Measurements from ENCODE around the gene RGS13. TPM values are rescaled to one million over a fixed set of nuclear protein-coding genes. Genes with fewer than 3 reads are reported as not detected.

RGS13 gene
- total and polyA plus RNA-seq, 11 donors, result 0.17 to 0.45 (median 0.19) TPM; not detected in 8

DNA sequence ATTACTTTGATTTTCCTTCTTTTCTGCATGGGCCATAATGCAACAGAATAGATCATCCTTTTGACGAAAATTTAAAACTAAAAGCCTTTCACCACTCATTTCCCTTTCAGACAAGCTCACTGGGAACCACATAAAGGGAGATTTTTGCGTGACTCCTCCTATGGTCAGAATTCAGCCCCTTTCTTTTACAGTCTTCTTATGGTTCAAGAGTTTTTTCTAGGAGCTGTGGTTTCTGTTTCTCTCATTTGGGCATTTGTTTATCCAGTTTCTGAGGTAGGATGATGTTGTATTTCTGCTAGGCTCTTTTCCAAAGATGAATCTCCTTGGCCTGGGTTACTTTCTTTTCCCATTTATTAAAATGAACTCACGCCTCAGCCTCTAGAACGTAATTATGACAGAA lies 43.4 kb upstream of the RGS13 start:
- Histone ChIP-seq H3K4me3 (no peak overlapping the region), H3K36me3 (no peaks in the 10 kb centered on the region), H3K27me3 (no peaks in the 10 kb centered on the region), H3K27ac (peak overlapping the region in 1 of 12 donors; percentile 79), H3K9me3 (no peaks in the 10 kb centered on the region), H3K4me1 (no peaks in the 10 kb centered on the region)
- intact Hi-C loops (cut with DNase I), result no loop called here
- 73 to 86% (median 75%) methylated on average over 4 of the region's 4 CpGs for WGBS, 4 donors
- no peak for DNase-seq
- no peak for ATAC-seq
- TF ChIP-seq POLR2A (IDR thresholded peaks at IDR 0.05) (no peak), CTCF (IDR thresholded peaks at IDR 0.05) (no peak)

- intact Hi-C loops (cut with DNase I), result no loop called here
- ATAC-seq, result no peak
- Histone ChIP-seq H3K27ac (peak overlapping the region in 1 of 12 donors; percentile 79), H3K36me3 (no peaks in the 10 kb centered on the region), H3K27me3 (no peaks in the 10 kb centered on the region), H3K9me3 (no peaks in the 10 kb centered on the region), H3K4me1 (no peaks in the 10 kb centered on the region), H3K4me3 (no peak overlapping the region)
- no peak for DNase-seq
- WGBS, 4 donors, result 96 to 100% (median 97%) methylated on average over 2 of the region's 2 CpGs
- no peak for TF ChIP-seq CTCF (IDR thresholded peaks at IDR 0.05)
- TF ChIP-seq POLR2A (IDR thresholded peaks at IDR 0.05), result no peak
Measured at GRCh38 chr1:192592981-192593708, 42.8 kb upstream of the RGS13 start.

DNA sequence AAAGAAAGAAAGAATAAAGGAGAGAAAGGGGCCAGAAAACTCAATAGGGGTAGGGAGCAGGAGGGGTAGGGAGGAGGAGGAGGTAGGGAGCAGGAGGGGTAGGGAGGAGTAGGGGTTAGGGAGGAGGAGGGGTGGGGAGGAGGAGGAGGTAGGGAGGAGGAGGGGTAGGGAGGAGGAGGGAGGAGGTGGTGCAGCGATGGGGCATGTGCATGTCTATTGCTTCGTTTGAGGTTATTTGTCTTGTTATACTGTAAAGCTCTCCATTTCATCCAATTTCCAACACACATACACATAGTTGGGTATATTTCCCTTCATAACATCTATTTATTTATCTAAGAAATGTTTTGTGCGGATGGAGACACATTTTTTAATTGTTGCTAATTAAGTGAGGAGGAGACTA lies 40.6 kb upstream of the RGS13 start:
- DNase-seq, result no peak
- 76 to 82% (median 81%) methylated on average over 3 of the region's 3 CpGs for WGBS, 4 donors
- intact Hi-C loops (cut with DNase I), result no loop called here
- ATAC-seq, result no peak
- Histone ChIP-seq H3K27ac (no peak overlapping the region), H3K4me3 (no peak overlapping the region), H3K9me3 (no peaks in the 10 kb centered on the region), H3K36me3 (no peaks in the 10 kb centered on the region), H3K4me1 (no peaks in the 10 kb centered on the region), H3K27me3 (no peaks in the 10 kb centered on the region)
- TF ChIP-seq CTCF (IDR thresholded peaks at IDR 0.05) (no peak), POLR2A (IDR thresholded peaks at IDR 0.05) (no peak)

DNA sequence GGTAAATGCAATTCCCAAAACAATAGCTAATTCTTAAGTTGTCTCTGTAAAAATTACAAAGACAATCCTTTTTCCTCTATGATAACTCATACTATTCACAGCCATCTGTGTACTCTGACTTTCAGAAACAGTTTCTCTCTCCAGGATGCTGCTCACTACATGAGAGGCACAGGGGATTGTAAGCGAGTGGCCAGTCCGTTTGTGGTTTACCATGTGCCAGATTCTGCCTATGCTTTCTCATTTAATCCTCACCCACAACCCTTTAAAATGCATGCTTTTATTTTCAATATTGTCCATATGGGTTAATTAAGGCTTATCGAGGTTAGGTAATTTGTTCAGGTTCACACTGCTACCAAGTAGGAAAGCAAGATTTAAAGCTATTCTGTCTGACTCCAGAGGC lies 37.4 kb upstream of the RGS13 start:
- intact Hi-C loops (cut with DNase I), result no loop called here
- H3K27ac ChIP-seq, result no peak overlapping the region
- no peaks in the 10 kb centered on the region for H3K27me3 ChIP-seq
- peaks cover 0 to 8% (median 0%) of the 10 kb centered on the region in 12 donors for H3K4me1 ChIP-seq
- no peak for ATAC-seq
- H3K9me3 ChIP-seq, result no peaks in the 10 kb centered on the region
- no peaks in the 10 kb centered on the region for H3K36me3 ChIP-seq
- 84 to 95% (median 90%) methylated on average over 3 of the region's 3 CpGs for WGBS, 4 donors
- no peak overlapping the region for H3K4me3 ChIP-seq
- DNase-seq, result no peak
- TF ChIP-seq POLR2A (IDR thresholded peaks at IDR 0.05), result no peak

DNA sequence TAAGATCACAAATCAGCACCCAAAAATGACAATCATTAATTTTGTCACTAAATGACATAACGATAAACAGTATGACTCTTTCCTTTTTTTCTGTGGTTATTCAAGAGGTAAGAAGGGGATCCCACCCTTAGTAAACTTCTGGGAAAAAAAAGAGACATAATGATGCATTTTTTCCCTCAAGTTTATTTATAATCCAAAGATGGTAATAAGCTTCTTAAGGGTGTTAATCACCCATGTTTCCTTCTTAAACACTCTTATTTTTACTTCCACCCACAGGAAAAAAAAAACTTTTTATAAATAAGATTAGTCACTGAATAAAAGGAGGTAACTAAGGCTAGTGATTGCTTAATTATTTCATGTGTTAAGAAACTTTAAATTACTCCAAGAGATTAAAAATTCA lies 35.7 kb upstream of the RGS13 start:
- no peaks in the 10 kb centered on the region for H3K9me3 ChIP-seq
- 86 to 96% (median 87%) methylated on average over 1 of the region's 1 CpG for WGBS, 4 donors
- no peak overlapping the region for H3K4me3 ChIP-seq
- TF ChIP-seq CTCF (IDR thresholded peaks at IDR 0.05), result no peak
- no peak for TF ChIP-seq POLR2A (IDR thresholded peaks at IDR 0.05)
- no peaks in the 10 kb centered on the region for H3K36me3 ChIP-seq
- H3K27me3 ChIP-seq, result no peaks in the 10 kb centered on the region
- H3K4me1 ChIP-seq, result peaks cover 0 to 8% (median 1%) of the 10 kb centered on the region in 12 donors
- no peak overlapping the region for H3K27ac ChIP-seq
- intact Hi-C loops (cut with DNase I), result loop anchor here in 4 of 10 donors (10.0 kb wide), 2 partner anchors 205 to 415 kb away; partner anchors contain the start of gene RGS2 (in 2 of the 4)
- DNase-seq (no peak), ATAC-seq (no peak)
